Fibroblast of pulmonary artery (primary cell): ENCODE measurements around the gene MYH11.

ENCODE experiments used
- DNase-seq: peaks from one replicate; pipeline ENCODE4 v3.0.0-alpha.2; 2010; ENCODE audit warnings: low read depth
- H3K4me3 ChIP-seq: replicated peaks from 2 replicates; pipeline ENCODE4 v1.5.1; 2011; ENCODE audit warnings: low read depth, mild to moderate bottlenecking, control low read depth, low read length, moderate library complexity
- CTCF ChIP-seq: IDR thresholded peaks from 2 replicates; pipeline ENCODE4 v1.5.1; 2011; ENCODE audit warnings: mild to moderate bottlenecking, control low read depth, low read length, inconsistent platforms; ENCODE audit errors: missing control alignments

MYH11 gene

GRCh38 chr16:15714393-15715172, 142.2 kb downstream of the MYH11 start:
- no peak for TF ChIP-seq CTCF
- no peak overlapping the region for H3K4me3 ChIP-seq
- no peak for DNase-seq

GRCh38 chr16:15708997-15709396, 147.8 kb downstream of the MYH11 start:
- DNase-seq: no peak
- TF ChIP-seq CTCF: no peak
- H3K4me3 ChIP-seq: no peak overlapping the region

- no peak for TF ChIP-seq CTCF
- no peak overlapping the region for H3K4me3 ChIP-seq
- DNase-seq: peak; percentile 79
These were observed 148.7 kb downstream of the MYH11 start for GRCh38 chr16:15708096-15708495.

- no peak for DNase-seq
- H3K4me3 ChIP-seq: no peak overlapping the region
- no peak for TF ChIP-seq CTCF
These were observed 149.5 kb downstream of the MYH11 start for GRCh38 chr16:15707332-15707731.

- TF ChIP-seq CTCF: no peak
- DNase-seq: no peak
- H3K4me3 ChIP-seq: no peak overlapping the region
These were observed 151.7 kb downstream of the MYH11 start for GRCh38 chr16:15705064-15705565.

GRCh38 chr16:15704545-15704987, 152.3 kb downstream of the MYH11 start:
- TF ChIP-seq CTCF: peak; percentile 82
- DNase-seq: peak; percentile 84
- no peak overlapping the region for H3K4me3 ChIP-seq
